Measurements from ENCODE around the gene SMARCAL1.

GRCh38 chr2:216505133-216506106 is 93.1 kb downstream of the SMARCAL1 start:
- TF ChIP-seq CTCF (IDR thresholded peaks at IDR 0.05; ENCODE audit: low read length) (no peak), EZH2 (optimal IDR thresholded peaks at IDR 0.05; ENCODE audit: low read depth, low read length) (no peak)
